ENCODE results near the gene MYRIP. TPM values are rescaled to one million over a fixed set of nuclear protein-coding genes. Genes with fewer than 3 reads are reported as not detected.
A peak's percentile ranks its signal among the peaks of the same experiment; 100 is the strongest.

Gene MYRIP
- total and polyA plus RNA-seq, 11 donors = 0.42 to 2.2 (median 0.90) TPM

DNA sequence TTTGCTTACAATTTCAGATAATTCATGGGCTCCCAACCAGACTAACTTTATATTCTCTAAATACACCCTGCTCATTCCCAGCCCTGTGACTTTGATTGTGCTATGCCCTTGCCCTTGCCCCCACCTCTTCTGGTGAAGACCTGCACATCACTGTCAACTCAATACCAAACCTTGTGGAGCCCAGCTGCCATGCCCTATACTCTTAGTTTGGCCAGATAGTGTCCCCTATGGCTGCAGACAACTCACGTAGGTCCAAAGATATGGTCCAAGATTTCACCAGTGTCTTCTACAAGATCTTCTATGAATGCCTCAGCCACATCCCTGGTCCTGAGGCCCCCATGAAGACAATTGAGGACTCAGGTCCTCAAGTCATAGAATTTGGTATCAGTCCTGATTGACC, 381.8 kb downstream of the MYRIP start:
- intact Hi-C loops (cut with DNase I) = loop anchor here in 1 of 10 donors (1.0 kb wide), 1 partner anchor 126 kb away; no protein-coding TSS in a partner anchor
- TF ChIP-seq POLR2A (IDR thresholded peaks at IDR 0.05) (no peak), CTCF (IDR thresholded peaks at IDR 0.05) (no peak)
- no peaks in the 10 kb centered on the region for H3K27me3 ChIP-seq

DNA sequence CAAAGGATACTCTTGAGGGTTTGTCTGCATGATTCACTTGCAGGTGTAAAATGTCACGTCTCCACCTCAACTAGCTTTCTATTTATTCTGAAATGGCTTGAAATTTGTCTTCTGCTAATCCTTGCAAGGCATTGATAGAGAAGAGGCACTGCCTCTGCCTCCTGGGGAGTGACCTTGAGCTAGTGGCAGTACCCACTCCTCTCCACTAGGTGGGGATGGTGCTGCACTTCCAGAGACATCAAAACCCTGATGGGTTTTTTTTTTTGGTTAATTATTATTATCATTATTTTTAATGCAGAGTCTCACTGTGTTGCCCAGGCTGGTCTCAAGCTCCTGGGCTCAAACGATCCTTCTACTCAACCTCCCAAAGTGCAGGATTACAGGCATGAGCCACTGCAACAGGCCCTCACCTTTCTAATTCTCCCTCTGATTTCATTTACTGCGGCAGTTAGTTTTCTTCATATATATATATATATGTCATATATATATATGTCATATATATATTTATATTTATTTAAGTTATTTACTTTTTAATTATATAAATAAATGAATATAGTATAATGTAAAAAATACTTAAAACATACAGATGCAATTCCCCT, 382.5 kb downstream of the MYRIP start:
- intact Hi-C loops (cut with DNase I) = loop anchor here (1.0 to 2.0 kb wide), 4 partner anchors 123 to 127 kb away; no protein-coding TSS in a partner anchor
- ATAC-seq (peak in 3 of 4 donors; percentile 47 to 62 (median 56)), DNase-seq (peak in 4 of 5 donors; percentile 44 to 53 (median 46))
- Histone ChIP-seq H3K4me3 (no peak overlapping the region), H3K36me3 (no peaks in the 10 kb centered on the region), H3K4me1 (peaks cover 0 to 25% (median 4%) of the 10 kb centered on the region in 12 donors), H3K9me3 (peaks cover 0 to 5% (median 0%) of the 10 kb centered on the region in 12 donors), H3K27me3 (no peaks in the 10 kb centered on the region), H3K27ac (no peak overlapping the region)
- WGBS, 4 donors = 35 to 38% (median 36%) methylated on average over 3 of the region's 3 CpGs
- TF ChIP-seq POLR2A (IDR thresholded peaks at IDR 0.05) = no peak
- TF ChIP-seq CTCF (IDR thresholded peaks at IDR 0.05) = peak; percentile 93 to 98 (median 97)

More for the DNA sequence above, 381.8 kb downstream of the MYRIP start:
- Histone ChIP-seq H3K4me3 (no peak overlapping the region), H3K9me3 (peaks cover 0 to 5% (median 0%) of the 10 kb centered on the region in 12 donors), H3K4me1 (peaks cover 0 to 32% (median 4%) of the 10 kb centered on the region in 12 donors), H3K27ac (no peak overlapping the region), H3K36me3 (no peaks in the 10 kb centered on the region)
- ATAC-seq (no peak), DNase-seq (no peak)
- 91 to 100% (median 94%) methylated on average over 1 of the region's 1 CpG for WGBS, 4 donors

DNA sequence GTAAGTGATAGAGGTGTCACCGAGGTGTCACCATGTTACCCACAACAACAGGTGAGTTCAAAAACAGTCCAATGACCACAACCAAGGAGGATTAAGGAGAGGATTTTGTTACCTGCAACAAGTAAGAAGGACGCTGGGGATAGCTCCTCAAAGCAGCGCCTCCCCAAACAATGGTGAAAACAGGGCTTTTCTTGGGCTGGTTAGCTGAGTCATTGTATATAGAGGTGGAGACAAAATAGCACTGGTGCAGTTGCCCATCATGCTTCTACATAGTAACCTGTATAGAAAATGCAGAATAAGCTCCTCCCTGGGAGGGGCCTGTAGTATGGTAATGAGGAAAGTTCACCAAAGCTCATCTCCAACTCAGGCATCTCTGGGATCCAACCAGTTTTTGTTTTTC, 383.2 kb downstream of the MYRIP start:
- no peak for ATAC-seq
- Histone ChIP-seq H3K27me3 (no peaks in the 10 kb centered on the region), H3K4me3 (no peak overlapping the region), H3K27ac (no peak overlapping the region), H3K9me3 (peaks cover 0 to 5% (median 0%) of the 10 kb centered on the region in 12 donors), H3K36me3 (no peaks in the 10 kb centered on the region), H3K4me1 (peaks cover 0 to 19% (median 2%) of the 10 kb centered on the region in 12 donors)
- DNase-seq = no peak
- 82 to 87% (median 85%) methylated on average over 3 of the region's 3 CpGs for WGBS, 4 donors
- intact Hi-C loops (cut with DNase I) = loop anchor here in 9 of 10 donors (1.0 to 2.0 kb wide), 4 partner anchors 122 to 126 kb away; no protein-coding TSS in a partner anchor
- TF ChIP-seq POLR2A (IDR thresholded peaks at IDR 0.05) (no peak), CTCF (IDR thresholded peaks at IDR 0.05) (no peak)

DNA sequence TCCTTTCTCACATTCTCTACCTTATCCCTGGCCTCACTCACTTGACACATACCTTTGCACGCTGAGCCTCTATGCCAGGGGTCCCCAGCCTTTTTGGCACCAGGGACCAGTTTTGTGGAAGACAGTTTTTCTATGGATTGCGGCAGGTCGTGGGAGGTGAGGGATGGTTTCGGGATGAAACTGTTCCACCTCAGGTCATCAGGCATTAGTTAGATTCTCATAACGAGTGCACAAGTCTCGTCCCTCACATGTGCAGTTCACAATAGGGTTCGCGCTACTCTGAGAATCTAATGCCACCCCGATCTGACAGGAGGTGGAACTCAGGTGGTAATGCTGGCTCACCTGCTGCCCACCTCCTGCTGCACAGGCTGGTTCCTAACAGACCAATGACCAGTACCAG, 387.6 kb downstream of the MYRIP start:
- 81 to 88% (median 82%) methylated on average over 9 of the region's 9 CpGs for WGBS, 4 donors
- ATAC-seq = no peak

More for the DNA sequence above, 387.6 kb downstream of the MYRIP start:
- no peak overlapping the region for H3K4me3 ChIP-seq
- peaks cover 0 to 5% (median 0%) of the 10 kb centered on the region in 12 donors for H3K9me3 ChIP-seq
- intact Hi-C loops (cut with DNase I) = no loop called here
- no peak for DNase-seq
- TF ChIP-seq CTCF (IDR thresholded peaks at IDR 0.05) = no peak
- no peak for TF ChIP-seq POLR2A (IDR thresholded peaks at IDR 0.05)
- no peaks in the 10 kb centered on the region for H3K36me3 ChIP-seq
- H3K27me3 ChIP-seq = no peaks in the 10 kb centered on the region
- H3K4me1 ChIP-seq = peaks cover 0 to 8% (median 0%) of the 10 kb centered on the region in 12 donors
- H3K27ac ChIP-seq = no peak overlapping the region
